Limb (tissue), 2 donors: ENCODE measurements around the gene SORCS3.
"Not testable (repeated sequence)": the region's sequence is repeated elsewhere in the genome, so short reads cannot be mapped to it uniquely, and the experiment has no call there.

Experiments used
- DNase-seq, 2 donors: peaks; one replicate each; pipeline ENCODE4 v3.0.0-alpha.2; 2016; ENCODE audit errors: extremely low spot score in 2 of 2

SORCS3 gene

DNA sequence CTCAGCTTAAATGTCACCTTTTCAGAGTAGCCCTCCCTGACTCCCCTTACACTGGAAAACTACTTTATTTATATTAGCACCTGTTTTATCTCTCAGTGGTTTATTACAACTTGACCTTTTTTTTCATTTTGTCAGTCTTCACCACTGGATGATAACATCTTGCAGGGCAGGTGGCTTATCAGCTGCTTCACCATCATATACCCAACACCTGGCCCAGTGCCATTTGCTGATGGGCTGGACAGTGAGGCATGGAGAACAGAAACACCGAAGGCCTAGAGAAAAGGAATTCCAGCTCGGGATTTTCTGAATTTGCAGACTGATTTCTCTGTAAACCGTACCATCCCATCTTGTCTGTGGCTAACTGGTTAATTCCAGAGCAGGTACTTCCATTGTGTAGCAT is 48.5 kb downstream of the SORCS3 start:
- DNase-seq = no peak

DNA sequence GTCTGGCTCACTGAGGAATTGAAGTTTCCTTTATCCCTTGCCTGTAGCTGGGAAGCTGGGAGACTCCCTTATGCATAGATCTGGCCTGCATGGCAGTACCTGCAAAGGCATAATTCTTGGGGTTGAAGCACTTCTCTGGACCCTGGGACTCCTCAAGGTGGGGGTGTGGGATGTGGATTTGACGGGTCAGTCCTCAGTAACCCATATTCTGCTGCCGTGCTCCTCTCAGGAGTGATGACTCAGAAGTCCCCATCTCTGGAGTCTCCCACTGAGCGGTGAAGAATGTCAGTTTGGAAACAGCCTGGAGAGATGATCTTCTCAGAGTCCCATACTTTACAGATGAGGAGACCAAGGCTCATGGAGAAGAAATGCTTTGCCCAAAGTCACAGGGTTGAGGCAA is 49.0 kb downstream of the SORCS3 start:
- no peak for DNase-seq

GRCh38 chr10:104690959-104691358 is 49.9 kb downstream of the SORCS3 start:
- DNase-seq = no peak

GRCh38 chr10:104694074-104694473 is 53.0 kb downstream of the SORCS3 start:
- DNase-seq = no peak

DNA sequence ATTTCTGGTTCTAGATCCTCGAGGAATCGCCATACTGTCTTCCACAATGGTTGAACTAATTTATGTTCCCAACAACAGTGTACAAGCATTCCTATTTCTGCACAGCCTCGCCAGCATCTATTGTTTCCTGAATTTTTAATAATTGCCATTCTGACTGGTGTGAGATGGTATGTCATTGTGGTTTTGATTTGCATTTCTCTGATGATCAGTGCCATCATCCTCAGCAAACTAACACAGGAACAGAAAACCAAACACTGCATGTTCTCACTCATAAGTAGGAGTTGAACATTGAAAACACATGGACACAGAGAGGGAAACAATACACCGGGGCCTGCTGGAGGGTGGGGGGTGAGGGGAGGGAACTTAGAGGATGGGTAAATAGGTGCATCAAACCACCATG is 62.2 kb downstream of the SORCS3 start:
- DNase-seq = not testable (repeated sequence)

GRCh38 chr10:104706886-104707285 is 65.8 kb downstream of the SORCS3 start:
- DNase-seq = no peak

DNA sequence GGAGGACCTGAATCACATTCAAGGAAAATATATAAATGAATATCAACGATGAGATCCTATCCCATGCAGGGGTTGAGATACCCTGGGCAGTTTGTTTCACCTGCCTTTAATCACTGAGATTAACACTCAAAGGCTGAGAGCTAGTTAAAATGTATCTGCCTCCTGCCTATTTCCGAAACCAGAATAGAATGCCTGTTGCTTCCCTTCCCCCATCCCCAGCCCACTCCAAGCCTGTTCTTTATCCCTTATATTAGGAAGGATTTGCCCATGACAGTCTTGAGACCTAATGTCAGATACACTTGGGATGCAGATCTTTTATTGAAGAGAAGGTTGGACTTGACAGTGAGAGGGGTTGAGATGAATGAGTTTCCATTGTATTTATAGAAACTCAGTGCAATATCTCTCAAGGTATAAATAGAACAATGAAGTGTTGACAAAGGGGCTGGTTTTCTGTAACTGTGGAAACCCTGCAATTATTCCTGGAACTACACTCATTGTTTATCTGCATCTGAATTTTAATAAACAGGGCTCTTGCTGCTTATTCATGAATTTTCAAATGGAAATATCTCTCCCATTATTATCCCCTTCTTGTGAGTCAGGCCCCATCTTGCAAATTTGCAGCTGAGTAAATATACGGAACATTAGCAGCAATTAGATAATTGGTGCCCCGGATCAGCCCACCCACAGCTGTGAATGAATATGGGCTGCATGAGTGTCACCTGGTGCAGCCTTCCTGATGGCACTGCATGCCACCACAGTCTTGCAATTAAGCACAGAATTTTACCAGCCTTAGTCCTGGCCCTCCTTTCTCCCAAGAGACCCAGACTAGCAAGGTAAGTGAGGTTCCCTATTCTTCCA is 66.7 kb downstream of the SORCS3 start:
- no peak for DNase-seq

DNA sequence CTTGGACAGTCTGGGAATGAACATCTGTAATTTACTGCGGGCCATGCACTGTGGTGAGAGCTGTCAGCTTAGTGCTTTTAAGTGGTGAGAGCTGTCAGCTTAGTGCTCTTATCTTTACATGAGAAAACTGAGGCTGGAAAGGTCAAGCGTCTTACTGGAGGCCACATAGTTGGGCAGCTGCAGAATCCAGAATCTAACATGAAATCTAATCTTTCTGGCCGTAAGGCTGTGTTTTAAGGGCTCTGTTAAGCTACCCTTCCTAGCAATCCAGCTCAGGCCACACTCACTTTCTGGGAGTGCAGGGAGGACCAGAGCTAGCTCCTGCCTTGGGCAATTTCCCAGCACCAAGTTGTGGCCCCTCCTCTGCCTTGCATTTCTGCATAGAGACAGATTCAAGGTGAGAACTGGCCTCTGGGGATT is 70.2 kb downstream of the SORCS3 start:
- DNase-seq = no peak

DNA sequence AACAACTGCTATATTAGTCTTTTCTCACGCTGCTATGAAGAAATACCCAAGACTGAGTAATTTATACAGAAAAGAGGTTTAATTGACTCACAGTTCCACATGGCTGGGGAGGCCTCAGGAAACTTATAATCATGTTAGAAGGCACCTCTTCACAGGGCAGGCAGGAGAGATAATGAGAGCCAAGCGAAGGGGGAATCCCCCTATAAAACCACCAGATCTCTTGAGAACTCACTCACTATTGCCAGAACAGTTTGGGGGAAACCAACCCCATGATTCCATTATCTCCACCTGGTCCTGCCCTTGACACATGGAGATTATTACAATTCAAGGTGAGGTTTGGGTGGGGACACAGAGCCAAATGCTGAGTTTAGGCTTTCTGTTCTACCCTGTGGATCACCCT is 89.5 kb downstream of the SORCS3 start:
- DNase-seq = not testable (repeated sequence)

DNA sequence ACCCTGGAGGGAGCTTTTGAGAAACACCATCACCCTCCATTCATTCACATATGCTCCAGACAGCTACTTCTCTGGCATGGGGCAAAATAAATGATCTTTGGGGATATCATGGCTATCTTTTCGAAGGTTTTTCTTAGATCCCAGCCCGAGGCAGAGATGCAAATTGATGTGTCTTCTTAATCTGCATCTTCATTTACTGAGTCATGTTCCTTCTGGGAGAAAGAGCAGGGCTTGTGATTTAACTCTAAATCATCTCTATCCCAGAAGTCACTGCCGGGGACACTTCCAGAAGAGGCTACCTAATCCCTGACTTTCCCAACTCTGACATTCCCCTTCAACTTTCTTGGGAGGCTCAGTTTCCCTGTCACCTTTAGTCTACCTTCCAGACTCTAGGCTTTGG is 90.1 kb downstream of the SORCS3 start:
- no peak for DNase-seq

DNA sequence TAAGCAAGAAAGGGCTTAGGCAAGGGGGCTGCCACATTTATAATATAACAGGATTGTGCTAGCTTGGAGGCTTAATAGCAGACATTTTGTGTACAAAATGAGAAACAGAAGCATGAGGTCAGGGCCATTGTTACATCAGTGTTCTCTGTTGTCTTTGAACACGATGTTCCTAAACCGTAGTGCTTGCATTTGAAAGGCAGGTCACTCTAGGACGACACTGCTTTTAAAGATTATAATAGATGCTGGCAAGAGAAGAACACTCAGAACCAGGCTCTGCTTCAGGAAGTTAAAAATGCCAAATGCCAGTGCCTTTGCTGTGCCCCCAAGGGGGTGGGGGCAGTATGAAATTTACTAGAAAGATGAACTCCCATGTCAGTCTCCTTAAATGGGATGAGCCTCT is 91.1 kb downstream of the SORCS3 start:
- no peak for DNase-seq

GRCh38 chr10:104734433-104734832 is 93.3 kb downstream of the SORCS3 start:
- DNase-seq = no peak

DNA sequence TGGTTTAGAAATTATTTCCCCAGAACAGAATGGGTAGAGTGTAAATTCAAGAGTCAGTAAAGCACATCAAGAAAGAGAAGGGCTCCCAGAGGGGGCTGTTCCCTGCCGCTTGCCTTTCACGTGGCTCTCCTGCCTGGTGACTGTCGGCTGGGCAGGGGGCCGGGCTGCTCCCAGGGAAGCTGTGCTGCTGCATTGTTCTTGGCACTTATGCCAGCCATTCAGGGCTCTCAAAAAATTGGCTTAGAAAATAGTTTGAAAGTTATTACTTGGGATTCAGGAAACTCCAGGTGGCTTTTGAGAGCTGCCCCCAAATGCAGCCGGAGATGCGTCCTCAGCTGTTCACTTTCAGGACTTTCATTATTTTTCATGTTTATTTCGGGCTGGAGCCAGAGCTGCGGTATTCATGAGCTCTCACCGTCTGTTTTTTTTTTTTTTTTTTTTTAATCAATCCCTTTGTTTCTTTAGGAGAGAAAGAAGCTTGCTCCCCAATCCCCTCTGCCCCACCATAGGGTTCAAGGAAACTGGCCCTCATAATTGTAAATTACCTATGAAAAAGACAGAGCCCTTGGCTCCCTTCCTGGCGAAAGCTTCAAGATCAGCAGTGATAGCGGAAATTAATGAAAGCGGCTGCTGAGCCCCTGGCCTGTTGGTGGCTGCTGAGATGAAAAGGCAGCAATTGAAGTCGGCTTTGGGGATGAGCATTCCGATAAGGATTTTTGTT is 94.1 kb downstream of the SORCS3 start:
- peak in 1 of 2 donors; percentile 37 for DNase-seq

- DNase-seq = no peak
Observed at GRCh38 chr10:104735757-104736391, 94.8 kb downstream of the SORCS3 start.

DNA sequence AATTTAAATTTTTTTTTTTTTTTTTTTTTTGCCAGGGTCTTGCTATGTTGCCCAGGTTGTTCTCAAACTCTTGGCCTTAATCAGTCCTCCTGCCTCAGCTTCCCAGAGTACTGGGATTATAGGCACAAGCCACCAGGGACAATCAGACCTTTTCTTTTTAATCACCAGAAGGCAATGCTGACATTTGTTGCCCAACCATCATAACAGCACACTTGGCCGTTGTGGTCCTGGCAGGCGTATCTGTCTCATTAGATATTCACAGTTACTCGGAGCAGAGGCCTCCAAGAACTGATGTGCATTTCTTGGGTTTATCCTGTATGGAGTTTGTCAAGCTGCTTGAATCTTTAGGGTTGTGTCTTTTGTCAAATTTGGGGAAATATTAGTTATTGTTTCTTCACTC is 100.0 kb downstream of the SORCS3 start:
- no peak for DNase-seq

DNA sequence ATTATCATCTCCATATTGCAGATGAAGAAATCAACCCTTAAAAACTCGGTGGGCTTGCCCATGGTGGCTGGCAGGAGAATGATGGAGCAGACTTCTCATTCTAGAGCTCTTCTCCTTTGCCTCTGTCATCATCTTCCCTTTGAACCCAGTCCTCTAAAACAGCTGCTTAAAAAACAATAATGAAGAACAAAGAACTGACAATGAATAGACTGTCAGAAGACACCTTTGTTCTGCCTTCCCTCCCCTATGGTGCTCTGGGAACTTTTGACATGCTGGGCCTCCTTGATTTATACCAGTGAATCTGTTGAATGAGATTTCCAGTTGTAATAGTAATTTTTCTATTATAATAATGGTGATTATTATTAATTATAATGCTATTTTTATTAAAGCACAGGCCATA is 103.0 kb downstream of the SORCS3 start:
- no peak for DNase-seq

DNA sequence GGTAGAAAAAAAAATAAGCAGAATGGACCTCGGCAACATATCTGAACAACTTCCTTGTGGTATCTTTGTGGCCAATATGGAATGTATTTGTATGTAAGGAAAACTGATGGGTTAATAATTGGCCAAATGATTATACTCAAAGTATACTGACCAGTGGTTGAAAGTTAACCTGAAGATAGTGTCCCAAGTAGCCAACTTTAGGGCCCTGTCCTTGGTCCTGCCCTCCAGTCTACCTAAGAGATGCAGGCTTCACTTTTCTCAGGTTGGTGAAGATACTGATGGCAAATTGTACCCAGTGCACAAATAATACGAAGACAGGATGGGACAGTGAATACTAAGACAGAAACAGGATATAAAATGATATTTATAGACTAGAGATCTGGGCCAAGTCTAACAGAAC is 109.2 kb downstream of the SORCS3 start:
- no peak for DNase-seq

DNA sequence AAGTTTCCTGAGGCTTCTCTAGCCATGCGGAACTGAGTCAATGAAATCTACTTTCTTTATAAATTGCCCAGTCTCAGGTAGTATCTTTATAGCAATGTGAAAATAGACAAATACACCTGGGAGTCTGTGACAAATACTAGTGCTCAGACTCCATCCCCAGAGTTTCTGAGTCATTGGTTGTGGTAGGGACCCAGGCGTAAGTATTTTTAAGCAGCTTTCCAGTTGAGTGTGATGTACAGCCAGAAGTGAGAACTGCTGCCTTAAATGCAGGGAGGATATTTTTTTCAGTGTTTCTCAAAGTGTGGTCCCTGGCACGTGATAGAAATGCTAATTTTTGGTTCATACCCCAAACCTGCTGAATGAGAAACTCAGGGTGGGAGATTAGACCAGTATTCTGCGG is 121.7 kb downstream of the SORCS3 start:
- DNase-seq = no peak

DNA sequence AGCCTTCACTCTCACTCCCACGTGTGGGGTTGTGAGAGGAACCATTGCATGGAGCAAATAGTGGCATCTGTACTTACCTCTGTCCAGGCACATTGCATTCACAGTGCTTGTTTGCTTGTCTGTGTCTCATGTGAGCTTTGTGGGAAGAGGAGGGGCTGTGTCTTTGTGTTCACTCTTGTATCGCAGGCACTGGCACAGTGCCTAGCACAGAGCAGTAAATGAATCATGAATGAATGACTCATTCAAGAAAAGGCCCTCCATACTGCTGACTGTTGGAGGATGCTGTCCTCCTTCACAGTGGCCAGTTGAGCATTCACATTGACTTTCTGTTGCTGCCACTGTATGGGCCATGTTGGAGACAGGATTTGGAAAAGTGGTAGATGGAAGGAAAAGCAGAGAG is 125.3 kb downstream of the SORCS3 start:
- no peak for DNase-seq

DNA sequence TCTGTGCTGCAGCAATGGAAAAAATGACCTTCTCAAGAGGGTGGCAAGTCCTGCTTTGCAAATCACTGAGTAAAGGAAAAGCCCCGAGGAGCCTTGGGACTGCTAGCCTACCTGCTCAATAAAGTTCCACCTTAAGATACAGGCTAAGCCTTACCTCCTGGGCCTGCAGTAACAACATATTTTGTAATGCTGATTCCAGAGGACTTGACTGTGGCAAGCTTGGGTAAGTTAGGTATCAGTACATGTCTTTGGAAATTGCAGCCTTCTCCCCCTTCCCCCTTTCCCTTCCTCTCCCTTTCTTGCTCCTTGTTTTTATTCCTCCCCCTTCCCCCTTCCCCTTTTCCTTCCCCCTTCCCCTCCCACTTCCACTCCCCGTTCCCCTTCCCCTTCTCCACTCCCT is 126.2 kb downstream of the SORCS3 start:
- no peak for DNase-seq

DNA sequence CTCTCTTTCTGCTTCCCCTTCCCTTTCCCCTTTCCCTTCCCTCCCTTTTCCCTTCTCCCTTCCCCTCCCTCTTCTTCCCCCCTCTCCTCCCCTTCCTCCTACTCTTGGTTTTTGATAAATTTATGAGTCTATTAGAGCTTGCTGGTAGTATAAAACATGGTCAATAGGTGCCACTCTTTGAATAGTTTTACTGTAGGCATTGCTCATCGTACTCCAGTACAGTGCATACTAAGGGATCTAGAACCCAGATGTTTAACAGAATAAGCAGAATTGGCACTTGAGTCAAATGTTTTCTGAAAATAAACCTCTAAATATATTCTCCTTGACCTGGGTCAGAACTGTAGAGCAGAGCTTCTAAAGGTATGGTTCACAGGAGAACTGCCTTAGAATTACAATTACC is 126.7 kb downstream of the SORCS3 start:
- DNase-seq = no peak

DNA sequence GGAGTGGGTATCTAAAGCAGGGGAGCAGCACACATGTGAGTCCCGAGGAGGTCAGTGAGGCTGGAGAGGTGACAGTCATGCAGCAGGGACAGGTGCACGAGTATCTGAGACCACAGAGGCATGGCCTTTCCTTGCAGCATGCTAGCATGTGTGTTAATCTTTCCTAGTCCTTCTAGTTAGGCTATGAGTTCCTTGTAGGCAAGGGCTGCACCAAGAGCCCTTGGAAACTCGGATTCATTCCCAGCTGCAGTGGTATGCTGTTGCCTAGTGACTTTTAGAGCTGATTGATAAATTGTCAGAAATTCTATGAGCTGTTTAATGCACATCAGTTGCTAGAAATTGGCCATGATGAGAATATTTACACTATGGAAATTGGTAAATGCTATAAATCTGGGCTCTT is 132.0 kb downstream of the SORCS3 start:
- DNase-seq = no peak
